PC-9 (cell line): ENCODE measurements around the gene TMEM51. TPM values are rescaled to one million over a fixed set of nuclear protein-coding genes. Genes with fewer than 3 reads are reported as not detected.

Experiments used
- BruUV-seq: library from RNA; stranded (reverse); fragments of 400-500 nt; replicated peaks from 2 replicates; lab custom pipeline; 2021; lab: Mats Ljungman, UMichigan
- CTCF ChIA-PET: fragments of 300-600 bp; sonication (Branson Sonifier 250); formaldehyde crosslinking; loops from one replicate; lab custom pipeline; 2022; ENCODE audit warnings: antibody characterized with exemption; lab: Charles Lee
- POLR2A ChIA-PET: fragments of 300-600 bp; sonication (Branson Sonifier 250); formaldehyde crosslinking; loops from one replicate; lab custom pipeline; 2022; ENCODE audit warnings: antibody characterized with exemption; ENCODE audit not compliant: unreplicated experiment; lab: Charles Lee
- DNase-seq, 2 experiments: peaks; one replicate each; pipeline versions ENCODE4 v3.0.0 to v3.0.0-alpha.2; 2015 to 2022; ENCODE audit warnings: mixed read lengths in 1 of 2
- H2AFZ ChIP-seq: fragments of 200-600 bp; sonication (generic); 2 replicates; pipeline ENCODE4 v1.8.1; 2017; ENCODE audit warnings: antibody characterized with exemption
- H3F3A ChIP-seq: fragments of 200-600 bp; sonication (generic); 2 replicates; pipeline ENCODE4 v1.8.1; 2017; ENCODE audit warnings: antibody characterized with exemption, mild to moderate bottlenecking, low read depth; ENCODE audit not compliant: insufficient read depth
- H3K27ac ChIP-seq: fragments of 200-600 bp; sonication (generic); 2 replicates; pipeline ENCODE4 v1.6.1; 2016; ENCODE audit warnings: mixed run types
- H3K27me3 ChIP-seq: fragments of 200-600 bp; sonication (generic); 2 replicates; pipeline ENCODE4 v1.6.1; 2016; ENCODE audit warnings: low read depth, mixed run types; ENCODE audit not compliant: insufficient read depth
- H3K36me3 ChIP-seq: fragments of 200-600 bp; sonication (generic); 2 replicates; pipeline ENCODE4 v1.6.1; 2016; ENCODE audit warnings: low read depth, mixed run types
- H3K4me1 ChIP-seq: fragments of 200-600 bp; sonication (generic); replicated peaks from 2 replicates; pipeline ENCODE4 v1.6.1; 2016; ENCODE audit warnings: mixed run types; ENCODE audit not compliant: insufficient read depth
- H3K4me2 ChIP-seq: fragments of 200-600 bp; sonication (generic); 2 replicates; pipeline ENCODE4 v1.6.1; 2017; ENCODE audit warnings: mixed run types
- H3K4me3 ChIP-seq: fragments of 200-600 bp; sonication (generic); 2 replicates; pipeline ENCODE4 v1.6.1; 2016; ENCODE audit warnings: mixed run types
- H3K79me2 ChIP-seq: fragments of 200-600 bp; sonication (generic); 2 replicates; pipeline ENCODE4 v1.6.1; 2017; ENCODE audit warnings: low read depth, mixed run types
- H3K9me2 ChIP-seq: fragments of 200-600 bp; sonication (generic); 2 replicates; pipeline ENCODE4 v1.8.1; 2017; ENCODE audit warnings: mild to moderate bottlenecking; ENCODE audit not compliant: insufficient read depth
- H3K9me3 ChIP-seq: fragments of 200-600 bp; sonication (generic); 2 replicates; pipeline ENCODE4 v1.8.1; 2016; ENCODE audit warnings: low read depth; ENCODE audit not compliant: insufficient read depth
- H4K20me1 ChIP-seq: fragments of 200-600 bp; sonication (generic); 2 replicates; pipeline ENCODE4 v1.8.1; 2017; ENCODE audit not compliant: insufficient read depth
- CTCF ChIP-seq: fragments of 200-600 bp; sonication (generic); conservative IDR thresholded peaks from 2 replicates; pipeline ENCODE4 v1.6.1; 2017; ENCODE audit warnings: mixed run types, antibody characterized with exemption, mild to moderate bottlenecking, moderate library complexity
- EZH2 ChIP-seq: fragments of 200-600 bp; sonication (generic); IDR thresholded peaks from 2 replicates; pipeline ENCODE4 v1.8.0; 2017; ENCODE audit warnings: antibody characterized with exemption, low read depth
- intact Hi-C: fragments of 100-400 bp; cut with micrococcal nuclease; formaldehyde crosslinking; loops from one replicate; pipeline ENCODE4 v1.10.0; 2022; ENCODE audit not compliant: unreplicated experiment
- total RNA-seq: library from RNA; stranded (reverse); gene quantifications from 2 replicates; pipeline ENCODE4 v1.2.3, GENCODE V29; 2021

TMEM51 gene
- total RNA-seq, 1 experiment from 2014 or later = 11.7 TPM

- intact Hi-C loops = no loop called here
- no peak for DNase-seq
- H3K4me2 ChIP-seq = no peak overlapping the region
- H4K20me1 ChIP-seq = no peaks in the 10 kb centered on the region
- no peak overlapping the region for H3K4me3 ChIP-seq
- no peak overlapping the region for H3K27ac ChIP-seq
- H3K27me3 ChIP-seq = no peaks in the 10 kb centered on the region
- no peak overlapping the region for H2AFZ ChIP-seq
- CTCF ChIA-PET = no interaction called here
- no peaks in the 10 kb centered on the region for H3K4me1 ChIP-seq
- no TSS peak for BruUV-seq
- H3K9me2 ChIP-seq = no peaks in the 10 kb centered on the region
- H3F3A ChIP-seq = no peaks in the 10 kb centered on the region; the same call in 1 of the 2 replicates
- H3K9me3 ChIP-seq = no peaks in the 10 kb centered on the region
- H3K79me2 ChIP-seq = no peaks in the 10 kb centered on the region
- H3K36me3 ChIP-seq = no peaks in the 10 kb centered on the region
- TF ChIP-seq CTCF (no peak), EZH2 (no peak)
- POLR2A ChIA-PET = no interaction called here
Measured at GRCh38 chr1:15256584-15256983, 103.0 kb downstream of the TMEM51 start.

- H3F3A ChIP-seq = no peaks in the 10 kb centered on the region; the same call in 1 of the 2 replicates
- no peaks in the 10 kb centered on the region for H3K79me2 ChIP-seq
- no peak overlapping the region for H3K27ac ChIP-seq
- no peak overlapping the region for H3K4me3 ChIP-seq
- H3K9me3 ChIP-seq = no peaks in the 10 kb centered on the region
- H3K9me2 ChIP-seq = no peaks in the 10 kb centered on the region
- no peaks in the 10 kb centered on the region for H3K4me1 ChIP-seq
- no peak overlapping the region for H2AFZ ChIP-seq
- no peak for DNase-seq
- CTCF ChIA-PET = no interaction called here
- H4K20me1 ChIP-seq = no peaks in the 10 kb centered on the region
- no peaks in the 10 kb centered on the region for H3K36me3 ChIP-seq
- no peaks in the 10 kb centered on the region for H3K27me3 ChIP-seq
- intact Hi-C loops = no loop called here
- no peak overlapping the region for H3K4me2 ChIP-seq
- POLR2A ChIA-PET = no interaction called here
- TF ChIP-seq CTCF (no peak), EZH2 (no peak)
- BruUV-seq = no TSS peak
Measured at GRCh38 chr1:15257309-15257708, 103.8 kb downstream of the TMEM51 start.

- BruUV-seq = no TSS peak
- H4K20me1 ChIP-seq = no peaks in the 10 kb centered on the region
- H3K9me2 ChIP-seq = no peaks in the 10 kb centered on the region
- H3K27ac ChIP-seq = no peak overlapping the region
- no peaks in the 10 kb centered on the region for H3K9me3 ChIP-seq
- no peak overlapping the region for H3K4me3 ChIP-seq
- no peak overlapping the region for H3K4me2 ChIP-seq
- no peaks in the 10 kb centered on the region for H3K4me1 ChIP-seq
- CTCF ChIA-PET = no interaction called here
- no peaks in the 10 kb centered on the region for H3K27me3 ChIP-seq
- no peak for DNase-seq
- TF ChIP-seq EZH2 = no peak
- no peak for TF ChIP-seq CTCF
- H3K36me3 ChIP-seq = no peaks in the 10 kb centered on the region
- H3F3A ChIP-seq = no peaks in the 10 kb centered on the region; the same call in 1 of the 2 replicates
- no peaks in the 10 kb centered on the region for H3K79me2 ChIP-seq
- intact Hi-C loops = no loop called here
- POLR2A ChIA-PET = no interaction called here
- no peak overlapping the region for H2AFZ ChIP-seq
Measured at GRCh38 chr1:15258833-15259621, 105.5 kb downstream of the TMEM51 start.
